ENCODE results near the gene IL4I1.

DNA sequence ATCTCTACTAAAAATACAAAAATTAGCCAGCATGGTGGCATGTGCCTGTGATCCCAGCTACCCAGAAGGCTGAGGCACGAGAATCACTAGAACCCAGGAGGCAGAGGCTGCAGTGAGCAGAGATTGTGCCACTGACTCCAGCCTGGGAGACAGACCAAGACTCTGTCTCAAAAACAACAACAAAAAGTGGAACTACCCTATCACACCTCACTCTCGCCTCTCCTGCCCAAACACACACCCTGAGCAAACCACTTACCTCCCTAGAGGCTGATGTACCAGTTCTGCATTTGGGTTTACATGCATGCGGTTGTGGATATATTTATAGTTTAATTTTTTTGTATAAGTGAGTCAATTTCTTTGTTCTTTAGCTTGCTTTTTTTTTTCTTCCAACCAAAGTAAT, 53.4 kb downstream of the IL4I1 start:
- TF ChIP-seq EZH2 (IDR thresholded peaks at IDR 0.05), result no peak
- no peak for TF ChIP-seq POLR2AphosphoS5 (IDR thresholded peaks at IDR 0.05; ENCODE audit: borderline replicate concordance, low read depth, low read length)

Measured in SK-N-MC (cell line).